Cerebellar nuclear complex (tissue), 1 donor: ENCODE results near the gene SYNDIG1.

Source experiments
- DNase-seq, 2 experiments: peaks; one replicate each; lab custom pipeline; 2025; lab: John Stamatoyannopoulos, UW

Gene SYNDIG1

DNA sequence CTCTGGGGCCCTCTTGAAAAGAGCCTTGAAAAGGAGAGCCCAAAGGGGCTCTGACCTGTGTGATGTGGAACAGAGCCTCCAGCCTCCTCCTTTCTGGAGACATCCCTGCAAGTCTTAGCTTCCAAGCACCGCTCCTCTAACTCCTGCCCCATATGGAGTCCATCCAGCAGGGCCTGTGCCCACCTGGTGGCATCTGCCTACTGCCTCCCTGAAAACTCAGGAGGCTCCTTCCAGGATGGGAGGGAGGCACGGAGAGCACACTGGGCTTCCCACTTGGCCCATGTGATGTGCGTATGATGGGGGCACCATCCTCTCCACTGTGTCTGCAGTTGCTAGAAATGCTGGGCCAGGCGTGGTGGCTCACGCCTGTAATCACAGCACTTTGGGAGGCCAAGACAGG is 98.1 kb downstream of the SYNDIG1 start:
- DNase-seq = no peak

DNA sequence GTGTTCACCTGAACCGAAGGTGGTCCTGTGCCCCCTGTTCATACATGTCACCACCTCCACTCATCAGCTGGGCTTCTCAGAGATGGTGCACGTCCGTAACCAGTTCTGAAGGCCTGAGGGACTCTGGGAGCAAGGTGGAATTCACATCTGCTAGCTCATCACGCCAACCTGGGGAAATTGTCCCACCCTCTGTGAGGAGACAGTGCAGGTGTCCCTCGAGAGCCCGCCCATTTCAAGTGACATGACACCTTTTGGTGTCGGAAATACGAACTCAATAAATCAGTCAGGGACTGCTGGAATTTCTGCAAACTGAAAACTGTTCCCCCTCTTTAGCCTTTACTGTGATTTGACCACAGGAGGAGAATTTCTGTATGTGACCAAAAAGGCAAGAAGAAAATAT is 99.4 kb downstream of the SYNDIG1 start:
- no peak for DNase-seq

DNA sequence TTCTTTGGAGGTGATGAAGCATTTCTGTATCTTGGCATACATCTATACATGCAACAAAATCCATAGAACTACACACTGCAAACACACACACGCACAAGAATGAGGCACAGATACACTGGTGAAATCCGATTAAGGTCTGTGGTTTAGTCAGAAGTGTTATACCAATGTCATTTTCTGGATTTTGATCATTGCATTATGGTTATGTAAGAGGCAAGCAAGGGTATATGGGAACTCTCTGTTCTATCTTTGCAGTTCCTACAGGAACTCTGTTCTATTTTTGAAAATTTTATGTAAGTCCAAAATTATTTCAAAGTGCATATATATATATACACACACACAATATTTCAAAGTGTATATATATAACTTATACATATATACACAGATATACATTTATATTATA is 101.7 kb downstream of the SYNDIG1 start:
- DNase-seq = no peak

DNA sequence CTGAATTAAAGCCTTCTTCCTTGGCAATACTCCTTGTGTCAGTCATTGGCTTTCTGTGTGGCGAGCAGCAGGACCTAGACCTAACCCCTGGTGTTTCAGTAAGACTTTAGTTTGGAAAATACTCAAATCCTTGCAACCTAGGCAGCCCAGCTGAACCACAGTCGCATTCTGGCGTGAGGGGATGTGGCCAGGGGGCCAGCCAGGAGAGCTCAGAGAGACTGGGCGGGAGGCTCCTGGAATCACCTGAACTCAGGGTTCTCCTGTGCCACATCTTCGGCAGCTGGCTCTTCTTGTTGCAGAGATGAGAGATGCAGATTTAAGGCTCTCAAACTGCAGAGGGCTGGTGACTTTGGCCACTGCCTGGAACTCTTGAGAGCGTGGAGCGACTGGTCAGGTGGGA is 102.7 kb downstream of the SYNDIG1 start:
- DNase-seq = no peak

DNA sequence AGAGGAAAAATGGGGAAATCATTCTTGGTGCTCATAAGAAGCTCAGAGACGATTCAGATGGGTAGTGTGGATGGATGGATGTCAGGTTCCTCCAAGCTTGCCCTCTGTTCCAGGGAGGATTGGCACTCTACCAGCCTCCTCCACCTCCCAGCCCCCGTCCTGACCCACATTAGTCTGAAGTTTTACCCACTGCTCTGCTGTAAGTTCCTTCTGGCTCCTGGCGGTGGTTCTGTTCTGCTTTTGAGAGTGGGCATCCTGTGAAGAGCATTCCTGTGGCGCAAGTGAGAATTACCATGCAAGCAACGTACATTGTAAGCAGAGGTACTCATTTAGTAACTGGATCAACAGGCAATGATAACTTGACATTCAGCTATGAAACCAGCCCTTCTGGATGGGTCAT is 103.4 kb downstream of the SYNDIG1 start:
- no peak for DNase-seq

DNA sequence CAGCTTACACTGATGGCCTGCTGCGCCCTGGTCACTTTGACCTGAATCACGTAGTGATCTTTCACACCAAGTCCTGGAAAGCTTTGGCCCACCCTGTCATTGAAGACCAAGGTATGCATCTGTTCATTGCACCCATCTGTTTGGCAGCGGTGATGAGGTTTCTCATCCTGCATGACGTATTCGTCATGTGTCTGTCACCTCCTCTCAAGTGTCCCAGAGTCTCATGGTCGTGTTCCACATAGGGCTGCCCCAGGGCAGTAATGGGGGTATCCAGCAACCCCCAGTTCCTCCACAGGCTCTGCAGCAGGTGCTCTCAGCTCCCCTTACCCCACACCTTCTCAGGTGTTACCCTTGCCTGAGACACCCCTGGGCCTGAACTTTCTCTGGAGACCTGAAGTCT is 104.1 kb downstream of the SYNDIG1 start:
- no peak for DNase-seq

DNA sequence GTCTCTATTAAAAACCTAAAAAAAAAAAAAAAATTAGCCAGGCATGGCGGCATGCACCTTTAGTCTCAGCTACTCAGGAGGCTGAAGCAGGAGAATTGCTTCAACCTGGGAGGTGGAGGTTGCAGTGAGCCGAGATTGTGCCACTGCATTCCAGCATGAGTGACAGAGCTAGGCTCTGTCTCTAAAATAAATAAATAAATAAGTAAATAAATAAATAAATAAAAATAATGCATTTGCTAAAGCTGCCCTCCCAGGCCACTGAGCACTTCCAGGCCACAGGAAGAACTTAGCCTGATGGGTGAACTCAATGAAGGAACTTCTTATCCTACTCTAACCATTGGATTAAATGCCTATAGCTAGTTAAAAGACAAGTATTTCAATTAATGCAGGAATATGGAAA is 104.9 kb downstream of the SYNDIG1 start:
- DNase-seq = no peak

DNA sequence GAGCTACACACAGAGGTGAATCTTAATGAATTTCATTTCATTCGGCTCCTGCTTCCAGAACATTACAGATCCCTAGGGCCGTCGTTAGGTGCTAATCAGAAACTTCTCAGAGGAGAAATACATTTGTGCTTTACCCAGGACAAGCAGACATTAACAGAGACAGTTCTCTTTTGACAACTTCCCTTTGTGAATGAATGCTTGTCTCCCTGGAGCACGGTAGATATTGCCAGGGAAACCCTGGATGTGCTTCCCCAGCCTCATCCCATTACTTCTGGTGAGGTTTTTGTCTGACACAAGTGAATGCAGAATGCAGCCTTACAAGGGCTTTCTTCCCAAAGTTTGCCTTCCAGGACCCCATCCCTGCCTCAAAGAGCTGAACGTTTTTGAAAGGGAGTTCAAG is 105.4 kb downstream of the SYNDIG1 start:
- no peak for DNase-seq

DNA sequence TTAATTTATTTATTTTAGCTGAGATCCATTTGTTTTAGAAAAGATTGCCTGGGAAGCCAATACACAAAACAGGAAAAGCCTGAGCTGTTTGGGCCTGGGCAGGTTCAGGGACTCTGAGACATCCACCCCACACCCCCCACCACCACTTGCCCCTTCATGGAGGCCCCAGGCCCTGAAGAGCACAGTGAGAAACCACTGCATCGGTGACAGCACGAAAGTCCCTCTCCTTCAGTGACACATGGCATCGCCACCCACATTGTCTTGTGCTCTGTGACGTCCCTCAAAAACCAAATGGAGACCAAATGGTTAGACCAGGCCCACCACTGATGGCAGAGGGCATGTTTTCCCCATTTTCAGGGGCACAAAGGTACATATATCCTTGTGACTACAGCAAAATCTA is 106.4 kb downstream of the SYNDIG1 start:
- no peak for DNase-seq

DNA sequence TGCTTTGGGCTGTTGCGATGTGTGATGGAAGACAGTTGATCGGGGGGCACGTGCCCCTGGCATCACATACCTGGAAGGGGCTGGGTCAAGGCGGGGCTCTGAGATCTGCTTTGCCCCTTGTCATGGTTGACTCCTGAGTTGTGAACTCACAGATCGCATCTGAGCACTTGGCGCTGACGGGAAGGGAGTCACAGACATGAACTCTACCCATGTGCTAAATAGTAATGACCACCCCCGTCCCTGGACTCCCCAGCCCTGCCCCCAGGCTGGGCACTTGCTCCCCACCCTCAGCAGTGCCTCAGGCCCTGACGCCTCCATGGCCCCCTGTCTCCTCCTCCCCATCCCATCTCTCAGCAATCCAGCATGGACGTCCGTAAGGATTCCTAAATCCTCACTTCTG is 107.0 kb downstream of the SYNDIG1 start:
- no peak for DNase-seq

DNA sequence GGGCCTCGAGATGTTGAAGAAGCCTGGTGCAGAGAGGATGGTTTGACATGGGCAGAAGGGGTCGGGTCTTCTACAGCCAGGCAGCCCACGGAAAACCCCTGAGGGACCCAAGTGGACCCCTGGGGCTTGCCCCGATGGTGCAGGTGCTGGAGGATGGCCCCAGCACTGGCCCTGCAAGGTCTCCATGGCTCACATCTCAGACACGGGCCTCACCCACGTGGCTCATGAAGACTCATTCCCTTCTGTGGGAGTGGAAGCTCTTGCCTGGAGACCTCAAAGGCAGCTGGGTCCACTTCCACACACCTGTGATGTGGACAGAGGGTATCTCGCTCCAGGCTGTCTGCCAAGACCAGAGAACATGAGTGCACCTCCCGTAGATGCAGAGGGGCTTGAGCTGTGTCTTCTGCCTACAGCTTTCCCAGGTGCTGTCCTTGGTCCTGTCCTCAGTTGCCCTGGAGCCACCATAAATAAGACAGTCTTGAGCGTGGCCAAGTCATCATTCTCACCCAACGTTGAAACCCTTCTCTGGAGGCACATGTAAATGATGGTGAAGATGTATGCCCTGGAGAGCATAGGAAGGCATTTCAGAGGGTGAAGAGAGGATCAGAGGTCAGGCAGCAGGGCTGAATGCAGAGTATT is 108.0 kb downstream of the SYNDIG1 start:
- no peak for DNase-seq

DNA sequence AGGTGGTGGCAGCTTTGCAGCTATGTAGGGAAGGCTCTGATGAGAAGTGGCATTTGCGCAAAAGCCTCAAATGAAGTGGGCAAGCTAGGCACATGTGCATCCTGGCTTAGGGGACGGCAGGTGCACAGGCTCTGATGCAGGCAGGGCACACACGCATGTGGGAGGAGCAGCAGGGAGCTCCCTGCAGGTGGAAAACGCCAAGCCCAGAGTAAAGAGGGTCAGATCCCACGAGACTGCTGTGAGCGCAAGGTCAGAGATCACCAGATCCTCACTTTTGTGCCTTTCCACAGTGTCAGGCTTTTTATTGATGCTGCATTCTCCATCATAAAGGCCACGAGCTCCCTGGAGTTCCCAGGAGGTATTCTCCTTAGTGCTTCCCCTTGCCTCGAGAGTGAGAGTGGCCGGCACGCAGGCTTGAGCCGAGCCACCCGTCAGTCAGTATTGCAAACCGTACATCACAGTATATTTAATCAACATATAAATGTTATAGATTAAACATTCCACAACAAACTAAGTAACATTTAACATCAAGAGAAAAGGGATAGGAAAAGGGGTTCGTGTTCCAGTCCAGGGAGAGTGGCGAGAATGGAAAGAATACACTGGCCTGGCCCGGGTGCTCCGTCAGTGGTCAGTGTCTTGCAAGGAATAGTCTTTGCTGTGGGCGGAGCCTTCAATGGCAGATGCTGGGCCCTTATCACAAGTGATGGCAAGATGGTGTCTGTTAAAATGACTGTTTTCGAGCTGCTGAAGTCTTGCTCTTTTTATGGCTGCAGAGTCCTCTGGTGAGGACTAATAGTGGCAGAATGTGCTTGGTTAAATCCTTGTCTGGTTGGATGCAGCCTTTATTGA is 109.4 kb downstream of the SYNDIG1 start:
- DNase-seq = no peak

DNA sequence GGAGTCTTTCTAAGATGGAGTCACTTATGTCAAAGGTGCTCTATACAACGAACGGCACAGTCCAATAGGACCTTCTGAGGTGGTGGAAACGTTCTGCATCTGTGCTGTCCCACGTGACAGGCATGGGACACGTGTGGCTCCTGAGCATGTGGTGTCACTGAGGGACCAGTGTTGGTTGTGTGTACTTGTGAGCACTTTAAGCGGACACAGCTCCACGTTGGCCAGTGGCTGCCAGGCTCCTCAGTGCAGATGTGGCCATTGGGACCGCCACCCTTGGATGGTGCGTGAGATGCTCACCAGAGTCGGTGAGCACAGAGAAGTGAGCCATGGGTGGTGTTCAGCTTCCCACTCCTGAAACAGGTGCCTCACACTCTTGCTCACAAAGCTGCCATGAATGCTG is 110.0 kb downstream of the SYNDIG1 start:
- DNase-seq = no peak

DNA sequence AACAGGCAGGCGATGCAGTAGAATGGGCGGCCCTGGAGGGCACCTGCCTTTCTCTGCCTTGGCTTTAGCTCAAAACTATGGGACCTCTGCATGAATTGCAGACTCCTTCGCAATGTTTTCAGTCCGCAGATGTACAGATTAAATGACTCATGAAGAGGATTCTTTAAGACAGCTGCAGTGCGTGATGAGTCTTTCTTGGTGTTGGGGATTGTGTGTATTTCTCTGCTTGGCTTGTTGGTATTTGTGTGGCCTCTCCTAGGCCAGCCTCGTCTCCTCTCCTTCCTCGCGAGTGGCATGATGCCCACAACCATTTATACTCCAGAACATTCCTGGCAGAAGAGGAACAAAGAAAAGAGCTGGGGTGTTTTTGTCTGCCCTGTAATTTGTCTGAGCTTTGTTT is 110.6 kb downstream of the SYNDIG1 start:
- no peak for DNase-seq

DNA sequence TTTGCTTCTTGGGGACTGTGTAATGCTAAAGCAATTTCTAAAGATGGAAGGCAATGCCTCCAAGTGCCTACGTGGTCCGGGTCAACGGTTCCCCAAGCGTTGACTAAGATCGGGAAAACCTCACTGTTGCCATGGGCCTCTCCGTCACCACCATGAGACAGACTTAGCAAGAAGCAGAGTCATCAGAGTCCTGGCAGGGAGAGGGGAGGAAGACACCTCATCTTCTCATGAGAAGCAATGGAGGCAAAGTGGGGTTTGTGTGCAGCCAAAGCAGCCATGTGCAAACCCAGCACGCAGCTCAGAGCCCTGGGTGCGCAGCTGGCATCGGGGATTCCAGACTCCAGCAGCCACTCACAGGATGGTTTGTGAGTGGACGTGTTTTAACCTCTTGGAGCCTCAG is 111.4 kb downstream of the SYNDIG1 start:
- no peak for DNase-seq

DNA sequence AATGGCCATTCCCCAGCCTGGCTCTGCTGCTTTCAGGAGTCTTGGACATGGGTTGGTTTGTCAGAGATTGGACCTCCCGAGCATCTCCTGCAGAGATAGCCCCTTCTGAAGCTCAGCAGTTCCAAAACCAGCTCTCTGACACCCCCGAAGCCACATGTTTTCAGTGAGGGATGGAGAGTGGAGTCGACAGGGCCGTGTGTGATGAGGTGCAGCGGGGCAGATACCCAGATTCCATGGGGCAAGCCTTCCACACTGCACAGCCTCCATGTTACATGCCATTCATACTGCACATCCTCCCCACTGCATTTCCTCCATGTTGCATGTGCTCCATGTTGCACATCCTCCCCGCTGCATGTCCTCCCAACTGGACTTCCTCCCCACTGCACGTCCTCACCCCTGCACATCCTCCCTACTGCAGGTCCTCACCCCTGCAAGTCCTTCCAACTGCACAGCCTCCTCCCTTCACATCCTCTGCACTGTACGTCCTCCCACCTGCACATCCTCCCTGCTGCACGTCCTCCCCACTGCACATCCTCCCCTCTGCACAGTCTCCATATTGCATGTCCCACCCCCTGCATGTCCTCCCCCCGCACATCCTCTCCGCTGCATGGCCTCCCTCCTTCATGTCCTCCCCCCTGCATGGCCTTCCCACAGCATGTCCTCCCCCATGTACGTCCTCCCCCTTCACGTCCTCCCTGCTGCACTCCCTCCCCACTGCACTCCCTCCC is 112.2 kb downstream of the SYNDIG1 start:
- DNase-seq = no peak

DNA sequence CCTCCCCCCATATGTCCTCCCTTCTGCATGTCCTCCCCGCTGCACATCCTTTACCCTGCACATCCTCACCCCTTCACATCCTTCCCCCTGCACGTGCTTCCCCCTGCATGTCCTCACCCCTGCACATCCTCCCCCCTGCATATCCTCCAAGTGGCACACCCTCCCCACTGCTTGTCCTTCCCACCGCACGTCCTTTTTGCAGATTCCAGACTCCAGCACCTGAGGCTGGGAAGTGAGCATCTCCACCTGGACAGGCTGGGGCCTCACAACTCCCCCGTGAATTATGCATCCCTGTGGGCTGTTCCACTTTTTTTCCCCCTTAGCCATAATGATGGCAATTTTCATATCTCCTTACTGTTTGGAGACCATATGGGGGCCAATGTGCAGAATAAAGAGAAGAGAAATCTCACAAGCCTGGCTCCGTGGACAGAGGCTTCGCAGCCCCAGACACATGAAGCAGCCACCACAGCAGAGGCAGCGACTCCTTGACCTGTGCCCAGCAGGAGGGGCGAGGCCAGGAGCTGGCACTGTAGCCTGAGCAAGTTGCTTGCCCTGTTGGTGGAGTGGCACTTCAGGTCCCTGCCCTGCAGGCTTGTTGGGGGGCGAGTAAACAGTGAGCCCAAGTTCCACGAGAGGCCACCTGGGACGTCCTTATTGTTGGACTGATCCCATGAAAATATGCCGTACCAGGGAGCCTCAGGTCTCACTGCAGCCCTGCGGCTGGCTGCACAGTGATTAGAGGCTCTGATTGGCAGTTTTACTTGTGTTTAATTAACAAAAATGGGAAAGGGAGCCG is 113.1 kb downstream of the SYNDIG1 start:
- no peak for DNase-seq

DNA sequence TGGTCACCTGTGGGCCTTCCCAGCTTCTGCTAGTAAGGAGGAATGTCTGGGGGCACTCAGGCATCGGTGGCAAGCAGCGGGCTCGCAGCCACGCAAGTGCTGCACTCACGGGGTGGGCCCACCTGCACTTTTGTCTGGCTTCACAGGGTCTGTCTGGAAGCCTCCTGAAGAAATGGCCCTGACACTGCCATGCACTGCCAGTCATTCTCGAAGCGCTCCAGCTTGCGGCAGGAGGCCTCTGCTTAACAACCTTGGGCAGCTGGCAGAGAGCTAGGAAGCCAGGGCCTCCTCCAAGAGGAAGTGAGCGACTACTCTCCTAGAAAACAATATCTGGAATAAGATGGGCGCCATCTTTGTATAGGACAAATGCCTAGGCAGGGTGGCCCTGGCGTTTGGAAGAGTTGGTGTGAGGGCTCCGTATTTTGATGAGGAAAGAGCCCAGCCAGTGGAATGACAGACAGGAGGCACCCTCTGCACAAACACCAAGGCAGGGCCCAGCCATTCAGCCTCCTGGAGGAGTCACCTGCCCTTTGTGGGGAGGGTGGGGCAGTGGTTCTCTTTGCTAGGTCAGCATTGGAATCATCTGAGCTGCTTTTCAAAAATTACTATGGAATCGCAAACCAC is 113.9 kb downstream of the SYNDIG1 start:
- DNase-seq = no peak

DNA sequence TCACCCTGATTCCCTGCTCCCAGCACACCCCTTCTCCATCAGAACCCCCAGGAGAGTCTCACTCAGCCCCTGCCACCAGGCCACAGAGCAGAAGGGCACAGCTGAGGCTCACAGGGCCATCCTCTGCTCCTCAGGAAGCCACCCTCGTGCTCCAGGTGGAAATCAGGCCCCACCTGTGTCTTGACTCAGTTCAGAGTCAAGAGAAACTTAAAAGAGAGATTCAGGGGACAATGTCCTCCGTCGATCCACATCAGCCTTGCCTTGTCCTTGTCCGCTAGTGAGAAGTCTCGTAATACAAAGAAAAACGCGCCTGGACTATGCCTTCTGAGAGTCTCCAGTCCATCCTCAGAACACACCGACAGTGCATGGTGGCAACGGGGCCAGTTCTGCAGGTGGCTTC is 114.6 kb downstream of the SYNDIG1 start:
- DNase-seq = no peak

DNA sequence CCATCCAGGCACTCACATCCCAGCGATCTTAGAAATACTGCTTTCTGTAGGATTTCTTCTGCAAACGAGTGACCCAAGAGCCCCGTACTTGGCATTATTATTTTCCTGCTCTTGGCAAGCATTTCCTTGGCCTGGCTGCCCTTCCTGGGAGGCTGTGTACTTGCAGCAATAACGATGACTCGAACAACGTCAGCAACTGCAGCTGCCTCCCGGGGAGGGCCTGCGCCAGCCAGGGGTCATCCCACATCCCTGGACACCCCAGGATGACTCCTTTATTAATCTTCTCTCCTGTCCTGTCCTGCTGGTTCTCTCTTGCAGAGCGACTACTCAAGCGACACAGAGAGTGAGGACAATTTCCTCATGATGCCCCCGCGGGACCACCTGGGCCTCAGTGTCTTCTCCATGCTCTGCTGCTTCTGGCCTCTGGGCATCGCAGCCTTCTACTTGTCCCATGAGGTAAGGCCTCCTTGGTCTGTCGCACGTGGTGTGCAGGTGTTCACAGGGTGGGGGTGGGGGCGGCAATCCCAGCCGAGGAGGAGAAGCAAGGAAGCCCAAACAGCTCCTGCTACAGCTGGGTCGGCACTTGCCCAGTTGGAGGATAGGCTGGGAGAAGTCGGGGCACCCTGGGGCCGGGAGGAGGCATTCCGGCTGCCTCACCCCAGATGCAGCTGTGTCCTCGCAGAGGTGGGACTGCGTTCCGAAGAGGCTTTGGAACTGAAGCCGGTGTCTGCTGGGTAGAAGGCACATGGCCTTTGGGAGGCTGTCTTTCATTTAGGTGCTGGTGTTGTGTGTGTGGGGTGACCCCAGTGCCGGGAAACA is 115.3 kb downstream of the SYNDIG1 start:
- no peak for DNase-seq
